ENCODE measurements around the gene ASNS. TPM values are rescaled to one million over a fixed set of nuclear protein-coding genes. Genes with fewer than 3 reads are reported as not detected.

ASNS gene
- total RNA-seq (2022; extraction: Qiagen RNA extraction; ENCODE audit: low read depth), result 52.8 to 73.9 TPM (median 65.9 TPM) in 5 replicates

DNA sequence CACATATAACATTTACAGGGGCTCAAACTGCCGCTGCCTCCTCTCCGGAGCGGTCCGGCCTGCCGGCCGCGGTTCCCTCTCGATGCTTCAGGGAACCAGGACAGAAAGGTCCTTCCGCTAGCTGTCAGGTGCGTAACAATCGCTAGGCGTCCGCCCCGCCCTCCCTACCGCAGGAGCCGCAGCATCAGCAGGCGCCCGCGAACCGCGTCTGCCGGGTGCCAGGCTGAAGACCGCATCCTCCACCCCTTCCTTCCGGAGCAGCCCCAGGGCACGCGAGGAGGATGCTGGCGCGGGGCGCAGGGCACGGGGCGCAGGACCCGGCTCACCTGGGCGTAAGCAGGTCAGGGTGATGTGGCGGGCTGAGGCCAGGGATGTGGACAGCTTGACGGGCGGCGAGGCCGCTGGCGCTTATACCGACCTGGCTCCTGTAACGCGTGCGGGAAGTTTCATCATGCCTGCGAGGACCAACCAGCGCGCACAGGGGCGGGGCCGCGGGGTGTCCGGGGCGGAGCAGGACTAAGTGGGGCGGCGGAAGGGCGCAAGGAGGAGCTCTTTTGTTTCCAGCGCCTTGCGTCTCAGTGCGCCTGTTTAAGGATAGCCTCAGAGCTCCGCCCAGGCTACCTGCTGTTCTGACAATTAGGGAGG is at the start of gene ASNS:
ASNS (minus strand) TSS at position 384 of the 645 bp plus-strand sequence. CDS start 3,252 bp downstream, outside the sequence.

Other genes starting within 250 kb of the ASNS start
- gene TAC1, start 140.3 kb downstream of the ASNS start, total RNA-seq (2022; extraction: Qiagen RNA extraction; ENCODE audit: low read depth), result 0.14 TPM in 1 of 5 replicates, not detected in the others
- not detected in 5 replicates for gene OCM2, start 117.8 kb upstream of the ASNS start, total RNA-seq (2022; extraction: Qiagen RNA extraction; ENCODE audit: low read depth)
- gene LMTK2, start 234.5 kb upstream of the ASNS start, total RNA-seq (2022; extraction: Qiagen RNA extraction; ENCODE audit: low read depth), result 7.9 to 11.5 TPM (median 10.4 TPM) in 5 replicates